Measurements from ENCODE around the gene HOXA6.
A peak's percentile ranks its signal among the peaks of the same experiment; 100 is the strongest.

Gene HOXA6

DNA sequence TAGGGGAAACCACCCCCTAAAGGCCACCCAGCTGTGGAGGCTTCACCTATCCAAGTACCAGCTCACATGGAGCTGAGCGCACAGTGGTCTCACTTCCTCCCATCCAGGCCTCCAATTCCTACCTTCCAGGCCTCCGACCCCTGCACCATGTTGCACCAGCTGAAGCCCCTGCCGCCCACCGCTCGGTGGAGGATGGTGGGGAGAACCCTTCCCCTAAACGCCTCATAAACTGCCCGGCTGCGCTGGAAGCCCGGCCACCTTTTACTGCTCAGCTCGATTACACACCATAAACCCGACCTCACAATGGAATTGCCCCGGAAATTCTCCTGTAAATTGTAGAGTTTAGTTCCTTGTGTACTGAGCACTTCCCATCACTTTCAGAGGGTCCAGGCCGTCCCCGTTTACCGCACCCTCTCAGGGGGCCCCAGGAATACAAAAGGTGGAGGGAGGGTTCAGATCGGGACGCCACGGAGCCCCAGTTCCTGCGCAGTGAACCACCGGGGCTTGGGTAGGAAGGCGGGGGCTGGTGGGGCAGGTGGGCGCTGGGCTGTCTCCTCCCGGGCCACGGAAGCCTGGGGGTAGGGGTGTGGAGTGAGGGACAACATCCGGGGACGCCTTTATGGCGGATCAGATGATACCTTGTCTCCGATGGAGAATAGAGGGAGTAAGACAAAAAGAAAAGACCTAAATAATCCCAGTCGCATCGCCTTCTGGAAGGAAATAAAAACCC lies 10.3 kb upstream of the HOXA6 start:
- ATAC-seq (ENCODE audit: low read depth) = no peak
- Histone ChIP-seq H3K27me3 (ENCODE audit: insufficient read depth, poor library complexity, severe bottlenecking) (no peaks in the 10 kb centered on the region), H3K4me1 (ENCODE audit: insufficient read depth, poor library complexity, severe bottlenecking) (peaks cover 8% of the 10 kb centered on the region), H3K36me3 (ENCODE audit: low read depth) (peaks cover 5% of the 10 kb centered on the region), H3K27ac (ENCODE audit: poor library complexity, severe bottlenecking) (no peak overlapping the region), H3K4me3 (ENCODE audit: severe bottlenecking) (no peak overlapping the region), H3K9me3 (ENCODE audit: severe bottlenecking) (no peaks in the 10 kb centered on the region)
- TF ChIP-seq, protein P1, sequence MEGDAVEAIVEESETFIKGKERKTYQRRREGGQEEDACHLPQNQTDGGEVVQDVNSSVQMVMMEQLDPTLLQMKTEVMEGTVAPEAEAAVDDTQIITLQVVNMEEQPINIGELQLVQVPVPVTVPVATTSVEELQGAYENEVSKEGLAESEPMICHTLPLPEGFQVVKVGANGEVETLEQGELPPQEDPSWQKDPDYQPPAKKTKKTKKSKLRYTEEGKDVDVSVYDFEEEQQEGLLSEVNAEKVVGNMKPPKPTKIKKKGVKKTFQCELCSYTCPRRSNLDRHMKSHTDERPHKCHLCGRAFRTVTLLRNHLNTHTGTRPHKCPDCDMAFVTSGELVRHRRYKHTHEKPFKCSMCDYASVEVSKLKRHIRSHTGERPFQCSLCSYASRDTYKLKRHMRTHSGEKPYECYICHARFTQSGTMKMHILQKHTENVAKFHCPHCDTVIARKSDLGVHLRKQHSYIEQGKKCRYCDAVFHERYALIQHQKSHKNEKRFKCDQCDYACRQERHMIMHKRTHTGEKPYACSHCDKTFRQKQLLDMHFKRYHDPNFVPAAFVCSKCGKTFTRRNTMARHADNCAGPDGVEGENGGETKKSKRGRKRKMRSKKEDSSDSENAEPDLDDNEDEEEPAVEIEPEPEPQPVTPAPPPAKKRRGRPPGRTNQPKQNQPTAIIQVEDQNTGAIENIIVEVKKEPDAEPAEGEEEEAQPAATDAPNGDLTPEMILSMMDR (IDR thresholded peaks at IDR 0.05; ENCODE audit: poor library complexity, severe bottlenecking) = no peak
- DNase-seq (ENCODE audit: low spot score) = peak; percentile 40

DNA sequence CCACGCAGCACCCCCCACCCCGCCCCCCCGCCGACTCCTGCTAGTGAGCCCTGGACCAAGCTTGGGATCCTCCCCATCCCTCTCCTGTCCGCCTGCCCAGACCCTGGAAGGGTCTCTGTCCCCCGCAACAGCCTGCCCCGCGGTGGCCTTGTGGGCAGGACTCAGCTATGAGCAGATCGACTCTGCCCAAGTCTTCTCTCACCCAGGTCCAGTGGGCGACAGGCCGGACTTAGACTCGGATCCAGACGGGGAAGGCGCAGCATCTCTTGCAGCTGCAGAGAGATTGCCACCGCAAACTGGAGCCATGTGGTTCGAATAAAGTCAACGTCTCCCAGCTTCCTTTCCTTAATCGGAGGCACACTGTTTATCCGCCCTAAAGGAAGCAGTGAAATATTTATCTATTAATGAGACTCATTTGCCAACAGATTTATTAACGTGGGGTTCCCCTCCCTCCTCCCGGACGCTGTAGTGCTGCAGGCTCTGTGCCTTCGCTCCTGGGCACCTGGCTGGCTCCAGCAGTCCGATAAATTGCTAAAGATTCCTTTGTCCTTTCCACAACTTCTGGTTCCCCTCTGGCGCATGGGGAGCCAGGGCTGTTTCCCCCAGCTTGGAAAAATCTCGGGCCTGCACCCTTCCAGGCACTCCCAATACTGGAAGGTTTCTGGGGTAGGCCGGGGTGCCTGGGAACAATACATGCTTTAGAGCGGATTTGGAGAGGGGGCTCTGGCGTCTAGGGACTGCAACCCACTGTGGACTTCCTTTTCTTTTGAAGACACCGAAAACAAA lies 9.5 kb upstream of the HOXA6 start:
- Histone ChIP-seq H3K36me3 (ENCODE audit: low read depth) (no peaks in the 10 kb centered on the region), H3K4me3 (ENCODE audit: severe bottlenecking) (peak overlapping the region; percentile 46), H3K9me3 (ENCODE audit: severe bottlenecking) (no peaks in the 10 kb centered on the region), H3K4me1 (ENCODE audit: insufficient read depth, poor library complexity, severe bottlenecking) (peaks cover 8% of the 10 kb centered on the region), H3K27me3 (ENCODE audit: insufficient read depth, poor library complexity, severe bottlenecking) (no peaks in the 10 kb centered on the region), H3K27ac (ENCODE audit: poor library complexity, severe bottlenecking) (peak overlapping the region; percentile 62)
- DNase-seq (ENCODE audit: low spot score) (peak; percentile 49), ATAC-seq (ENCODE audit: low read depth) (no peak)
- TF ChIP-seq, protein P1 (IDR thresholded peaks at IDR 0.05; ENCODE audit: poor library complexity, severe bottlenecking) = no peak

DNA sequence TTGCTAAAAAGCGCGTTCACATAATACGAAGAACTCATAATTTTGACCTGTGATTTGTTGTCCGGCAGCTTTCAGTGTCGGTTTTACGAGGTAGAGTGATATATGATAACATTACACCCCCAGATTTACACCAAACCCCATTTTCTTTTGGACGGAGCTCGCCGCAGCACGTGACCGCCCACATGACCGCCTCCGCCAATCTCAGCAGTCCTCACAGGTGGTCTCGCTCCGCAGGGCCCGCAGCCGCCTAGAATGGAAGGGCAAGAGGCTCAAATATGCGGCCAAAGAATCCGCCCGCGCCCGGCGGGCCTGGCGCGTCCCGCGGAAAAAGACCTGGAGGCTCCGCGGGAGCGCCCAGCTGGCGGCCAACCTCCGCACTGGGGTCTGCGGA lies 8.9 kb upstream of the HOXA6 start, which contains the start of gene HOXA7:
HOXA7 (minus strand) TSS at position 168 of the 391 bp plus-strand sequence; CDS start at position 38, 130 bp downstream.
- ATAC-seq (ENCODE audit: low read depth) = peak; percentile 40
- peak; percentile 84 for DNase-seq (ENCODE audit: low spot score)
- H3K4me3 ChIP-seq (ENCODE audit: severe bottlenecking) = peak within 1 kb of the TSS; percentile 46
- H3K4me1 ChIP-seq (ENCODE audit: insufficient read depth, poor library complexity, severe bottlenecking) = peaks cover 8% of the 10 kb centered on the region
- H3K27ac ChIP-seq (ENCODE audit: poor library complexity, severe bottlenecking) = peak within 1 kb of the TSS; percentile 62
- no peaks in the 10 kb centered on the region for H3K36me3 ChIP-seq (ENCODE audit: low read depth)
- no peaks in the 10 kb centered on the region for H3K27me3 ChIP-seq (ENCODE audit: insufficient read depth, poor library complexity, severe bottlenecking)
- H3K9me3 ChIP-seq (ENCODE audit: severe bottlenecking) = no peaks in the 10 kb centered on the region
- TF ChIP-seq, protein P1 (IDR thresholded peaks at IDR 0.05; ENCODE audit: poor library complexity, severe bottlenecking) = no peak

DNA sequence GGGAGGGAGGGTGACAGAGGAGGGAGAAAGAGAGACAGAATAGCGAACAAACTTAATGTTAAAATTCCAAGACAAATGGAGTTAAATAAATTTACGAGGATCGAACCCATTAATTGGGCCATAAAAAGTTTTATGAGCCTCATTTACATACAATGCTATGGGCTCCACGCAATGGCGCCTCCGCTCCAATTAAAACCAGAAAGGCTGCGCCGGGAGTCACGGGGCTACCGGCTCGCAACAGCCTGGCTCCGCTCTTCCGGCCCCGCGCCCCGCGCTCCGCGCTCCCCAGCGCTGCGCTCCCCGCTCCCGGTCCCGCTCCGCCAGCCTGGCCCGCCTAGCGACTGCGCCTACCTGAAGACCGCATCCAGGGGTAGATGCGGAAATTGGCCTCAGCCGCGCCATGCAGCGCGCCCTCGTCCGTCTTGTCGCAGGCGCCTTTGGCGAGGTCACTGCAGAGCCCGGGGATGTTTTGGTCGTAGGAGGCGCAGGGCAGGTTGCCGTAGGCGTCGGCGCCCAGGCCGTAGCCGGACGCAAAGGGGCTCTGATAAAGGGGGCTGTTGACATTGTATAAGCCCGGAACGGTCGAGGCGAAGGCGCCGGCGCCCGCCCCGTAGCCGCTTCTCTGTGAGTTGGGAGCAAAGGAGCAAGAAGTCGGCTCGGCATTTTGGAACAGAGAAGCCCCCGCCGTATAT lies 8.4 kb upstream of the HOXA6 start:
- peak; percentile 59 for DNase-seq (ENCODE audit: low spot score)
- Histone ChIP-seq H3K9me3 (ENCODE audit: severe bottlenecking) (no peaks in the 10 kb centered on the region), H3K36me3 (ENCODE audit: low read depth) (no peaks in the 10 kb centered on the region), H3K4me1 (ENCODE audit: insufficient read depth, poor library complexity, severe bottlenecking) (peaks cover 8% of the 10 kb centered on the region), H3K27ac (ENCODE audit: poor library complexity, severe bottlenecking) (peak overlapping the region; percentile 62), H3K27me3 (ENCODE audit: insufficient read depth, poor library complexity, severe bottlenecking) (no peaks in the 10 kb centered on the region), H3K4me3 (ENCODE audit: severe bottlenecking) (peak overlapping the region; percentile 46)
- TF ChIP-seq, protein P1 (IDR thresholded peaks at IDR 0.05; ENCODE audit: poor library complexity, severe bottlenecking) = no peak
- peak; percentile 12 for ATAC-seq (ENCODE audit: low read depth)

All from RWPE2 (cell line).